IPS-NIHi7 (cell line): ENCODE measurements around the gene KIAA2012.
"Not testable (repeated sequence)": the region's sequence is repeated elsewhere in the genome, so short reads cannot be mapped to it uniquely, and the experiment has no call there.

Experiments used
- DNase-seq: peaks from one replicate; pipeline ENCODE4 v3.0.0; 2012; ENCODE audit warnings: mixed read lengths; ENCODE audit errors: extremely low spot score

Gene KIAA2012

DNA sequence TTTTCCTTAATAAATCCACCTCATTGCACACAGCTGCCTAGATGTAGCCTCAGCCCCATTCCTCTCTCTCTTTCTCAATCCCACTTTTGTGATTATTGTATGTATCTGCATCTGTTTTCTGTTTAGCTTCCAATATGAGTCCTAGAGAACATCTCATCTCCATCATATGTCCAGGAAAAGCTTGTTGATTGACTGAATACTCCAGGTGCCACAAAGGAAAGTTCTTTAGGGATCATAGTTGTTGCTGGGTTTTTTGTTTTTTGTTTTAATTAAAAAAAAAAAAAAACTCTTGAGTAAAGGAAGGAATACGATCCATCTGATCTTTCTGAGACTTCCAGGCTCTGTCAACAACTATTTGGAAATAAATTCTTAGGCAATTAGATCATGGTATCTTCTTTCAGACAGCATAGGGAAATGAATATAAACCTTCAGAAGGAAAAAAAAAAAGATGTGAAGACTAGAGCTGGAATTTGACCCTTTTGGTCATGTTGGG, 42.5 kb downstream of the KIAA2012 start:
- no peak for DNase-seq

DNA sequence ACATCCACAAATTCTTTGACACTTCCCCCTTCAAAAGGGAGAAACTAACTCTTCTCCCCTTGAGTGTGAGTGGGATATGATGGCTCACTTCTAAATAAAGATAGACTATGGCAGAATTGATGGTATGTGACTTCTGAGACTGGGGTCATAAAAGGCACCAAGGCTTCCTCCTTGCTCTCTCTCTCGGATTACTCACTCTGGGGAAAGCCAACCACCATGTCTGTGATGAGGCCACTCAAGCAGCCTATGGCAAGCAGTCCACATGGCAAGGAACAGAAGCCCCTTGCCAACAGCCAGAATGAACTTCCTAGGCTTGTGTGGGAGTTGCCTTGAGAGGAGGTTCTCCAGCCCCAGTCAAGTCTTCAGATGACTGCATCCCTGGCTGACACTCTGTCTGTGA, 43.6 kb downstream of the KIAA2012 start:
- no peak for DNase-seq

- no peak for DNase-seq
Observed at GRCh38 chr2:202118168-202118567, 45.1 kb downstream of the KIAA2012 start.

GRCh38 chr2:202120828-202121227, 47.8 kb downstream of the KIAA2012 start:
- DNase-seq: no peak

DNA sequence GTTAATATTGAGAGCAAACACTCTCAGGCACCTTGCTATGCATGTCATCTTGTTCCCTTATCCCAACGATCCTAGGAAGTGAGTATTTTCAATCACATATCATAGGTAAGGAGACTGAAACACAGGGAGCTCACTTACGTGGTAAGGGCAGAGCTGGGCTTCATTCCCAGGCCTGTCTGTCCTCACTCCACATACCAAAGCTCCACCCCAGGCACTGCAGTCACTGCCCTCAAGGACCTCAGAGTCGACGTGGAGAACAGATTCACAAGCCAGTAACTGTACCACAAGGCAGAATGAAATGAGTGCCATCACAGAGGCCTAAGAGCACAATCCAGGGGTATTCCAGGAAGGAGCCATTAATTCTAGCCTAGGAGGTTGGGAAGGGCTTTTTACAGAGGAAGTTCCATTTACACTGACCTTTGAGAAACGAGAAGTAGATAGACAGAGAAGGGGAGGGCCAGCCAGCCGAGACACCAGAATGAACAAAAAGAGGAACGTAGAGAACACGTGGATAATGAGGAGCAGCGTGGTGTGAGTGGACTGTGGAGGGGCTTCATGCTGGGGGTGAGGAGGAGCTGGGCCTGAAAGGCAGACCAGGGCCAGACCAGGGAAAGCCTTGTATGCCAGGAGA, 48.6 kb downstream of the KIAA2012 start:
- DNase-seq: no peak

DNA sequence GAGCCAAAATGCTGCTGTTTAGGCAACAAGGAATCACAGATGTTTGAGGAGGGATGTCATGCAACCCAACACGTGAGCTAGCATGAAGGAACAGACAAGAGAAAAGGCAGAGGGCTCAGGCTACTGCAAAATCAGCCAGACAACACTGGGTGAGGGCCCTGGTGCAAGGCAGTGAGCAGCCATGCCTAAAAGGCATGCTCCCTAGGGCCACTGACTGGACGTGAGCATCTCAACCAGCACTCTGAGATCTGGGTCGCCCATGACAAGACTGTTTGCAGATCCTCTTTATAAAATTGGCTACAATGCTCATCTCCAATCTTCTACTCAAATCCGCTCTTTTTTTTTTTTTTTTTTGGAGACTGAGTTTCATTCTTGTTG, 49.1 kb downstream of the KIAA2012 start:
- DNase-seq: no peak

DNA sequence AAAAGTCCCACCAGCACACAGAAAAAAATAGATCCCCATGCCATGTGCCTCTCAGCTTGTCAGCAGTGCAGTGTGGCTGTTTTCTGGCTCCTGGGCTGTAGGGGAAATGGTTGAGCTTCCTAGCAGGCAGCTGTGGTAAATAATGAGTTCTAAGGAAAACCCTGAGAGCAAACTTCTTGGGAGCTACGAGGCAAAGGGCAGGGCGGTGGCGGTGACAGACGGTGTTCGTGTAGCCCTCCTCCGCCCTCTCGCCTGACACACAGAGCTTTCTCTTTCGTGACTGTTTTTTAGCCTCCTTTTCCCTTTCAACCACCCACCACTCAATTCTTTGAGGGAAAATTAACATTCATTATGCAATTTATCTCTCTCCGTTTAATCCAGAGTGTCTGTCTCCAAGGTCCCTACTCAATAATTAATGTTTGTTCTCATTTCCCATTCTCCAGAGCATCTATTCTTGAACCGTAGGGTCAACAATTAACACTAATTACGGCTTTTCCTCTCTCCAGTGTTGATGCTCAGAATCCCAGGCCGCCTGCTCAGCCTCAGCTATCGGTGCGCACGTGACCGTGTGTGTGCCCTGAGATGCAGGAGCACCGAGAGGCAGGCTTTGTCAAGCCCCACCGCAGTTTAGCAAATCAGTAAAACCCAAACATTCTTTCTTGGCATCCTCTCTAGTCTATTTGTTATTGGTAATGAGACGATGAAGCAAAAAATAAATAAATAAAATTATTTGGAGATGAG, 50.1 kb downstream of the KIAA2012 start:
- no peak for DNase-seq

DNA sequence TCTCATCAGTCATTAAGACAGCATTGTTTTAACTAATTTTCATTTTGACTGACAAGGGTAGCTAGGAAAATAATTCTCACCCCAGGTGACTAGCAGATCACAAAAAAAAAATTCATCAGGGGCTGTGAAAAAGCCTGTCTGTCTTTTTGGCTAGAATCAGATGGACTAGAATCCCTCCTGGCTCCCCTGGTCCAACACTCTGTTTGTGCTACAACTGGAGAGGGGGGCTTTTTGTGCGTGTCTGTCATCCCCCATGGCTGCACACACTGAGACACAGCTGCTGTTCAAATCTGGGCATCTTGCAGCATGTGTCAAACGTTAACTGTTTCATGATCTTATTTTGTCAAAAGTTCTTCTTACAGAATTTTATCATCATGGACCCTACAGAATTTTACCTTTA, 51.2 kb downstream of the KIAA2012 start:
- no peak for DNase-seq

- no peak for DNase-seq
Observed at GRCh38 chr2:202127687-202128331, 54.8 kb downstream of the KIAA2012 start.

- no peak for DNase-seq
Observed at GRCh38 chr2:202129841-202130240, 56.8 kb downstream of the KIAA2012 start.

DNA sequence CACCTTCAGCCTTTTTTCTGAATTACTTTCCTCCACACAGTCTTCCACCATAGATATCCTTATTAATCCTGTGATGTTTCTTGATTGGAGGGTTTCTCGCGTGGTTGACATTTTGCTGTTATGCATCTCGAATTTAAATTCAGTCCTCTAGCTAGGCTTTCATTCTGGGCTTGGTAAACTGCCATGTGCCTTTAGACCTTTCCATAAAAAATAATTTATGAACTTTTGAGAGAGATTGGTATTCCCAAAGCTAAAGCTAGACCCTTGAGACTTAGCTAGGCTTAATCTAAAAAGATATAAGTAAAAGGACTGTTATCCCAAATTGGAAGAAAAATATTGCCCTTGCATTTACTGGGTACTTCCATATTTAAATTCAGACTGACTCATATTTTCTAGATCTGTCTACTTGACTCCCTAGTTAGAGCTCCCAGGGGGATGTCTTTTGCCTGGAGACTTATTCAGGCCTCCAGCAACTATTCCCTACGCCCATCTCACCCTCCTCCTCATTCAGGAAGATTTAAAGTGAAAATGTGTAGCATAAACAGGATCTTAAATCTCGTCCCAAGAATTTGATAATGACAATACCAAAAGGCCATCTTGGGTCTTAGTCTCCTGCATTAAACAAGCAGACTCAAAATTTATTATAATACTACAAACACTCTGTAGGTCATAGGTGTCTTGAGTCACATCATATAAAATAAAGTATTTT, 60.3 kb downstream of the KIAA2012 start:
- no peak for DNase-seq

DNA sequence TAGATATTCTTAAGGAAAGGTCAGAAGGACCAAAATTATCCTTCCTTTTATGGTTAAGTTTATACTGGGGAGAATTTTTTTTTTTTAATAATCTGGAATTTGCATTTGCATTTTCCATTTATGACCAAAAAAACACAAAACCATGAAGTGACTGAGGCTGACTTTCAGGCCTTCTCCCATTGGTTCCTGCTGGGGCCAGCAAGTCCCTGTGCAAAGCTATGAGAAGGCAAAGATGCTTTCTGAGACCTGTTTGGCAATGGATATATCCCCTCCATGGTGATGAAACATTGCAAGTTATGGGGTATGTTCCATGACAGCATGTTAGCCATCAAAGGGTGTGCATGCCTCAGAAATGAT, 60.8 kb downstream of the KIAA2012 start:
- no peak for DNase-seq

DNA sequence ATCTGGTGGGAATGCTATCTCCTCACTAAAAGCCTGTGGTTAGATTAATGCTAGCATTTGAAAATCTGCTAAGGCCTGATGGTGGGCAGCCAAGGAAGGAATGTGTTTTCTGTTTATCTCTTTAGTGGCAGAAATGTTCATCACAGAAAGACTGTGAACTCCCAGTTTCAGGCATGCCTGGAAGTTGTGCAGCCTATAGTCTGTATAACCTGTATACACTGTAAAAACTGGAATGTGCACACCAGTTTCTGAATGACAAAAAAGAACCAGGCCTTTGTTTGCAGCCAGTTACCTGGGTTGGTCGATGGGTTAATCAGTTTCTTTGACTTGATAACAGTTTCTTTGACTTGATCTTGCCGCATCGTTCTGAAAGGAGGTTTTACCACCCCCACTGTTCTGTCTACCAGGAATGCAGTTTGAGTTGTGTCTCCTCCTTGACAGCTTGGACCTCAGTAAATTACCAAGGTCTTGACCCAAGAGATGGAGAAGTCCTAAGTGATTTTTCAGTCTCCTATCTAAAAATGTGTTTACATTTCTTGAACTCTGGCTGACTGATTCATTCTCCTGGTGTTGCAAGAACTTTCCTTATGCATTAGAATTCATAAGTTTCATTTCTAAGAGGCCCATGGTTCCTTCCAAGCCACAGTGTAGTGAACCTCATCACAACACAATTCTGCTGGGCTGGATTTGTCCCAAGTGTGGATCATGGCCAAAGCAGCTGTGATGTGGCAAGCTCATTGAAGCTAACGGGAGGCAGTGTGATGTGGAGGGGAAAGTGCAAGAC, 62.2 kb downstream of the KIAA2012 start:
- DNase-seq: no peak

GRCh38 chr2:202136039-202136438, 63.0 kb downstream of the KIAA2012 start:
- DNase-seq: not testable (repeated sequence)

GRCh38 chr2:202136526-202136925, 63.5 kb downstream of the KIAA2012 start:
- DNase-seq: no peak

GRCh38 chr2:202140522-202141252, 67.6 kb downstream of the KIAA2012 start:
- DNase-seq: no peak

- no peak for DNase-seq
Observed at GRCh38 chr2:202141329-202141947, 68.4 kb downstream of the KIAA2012 start.

GRCh38 chr2:202142540-202142939, 69.5 kb downstream of the KIAA2012 start:
- no peak for DNase-seq

DNA sequence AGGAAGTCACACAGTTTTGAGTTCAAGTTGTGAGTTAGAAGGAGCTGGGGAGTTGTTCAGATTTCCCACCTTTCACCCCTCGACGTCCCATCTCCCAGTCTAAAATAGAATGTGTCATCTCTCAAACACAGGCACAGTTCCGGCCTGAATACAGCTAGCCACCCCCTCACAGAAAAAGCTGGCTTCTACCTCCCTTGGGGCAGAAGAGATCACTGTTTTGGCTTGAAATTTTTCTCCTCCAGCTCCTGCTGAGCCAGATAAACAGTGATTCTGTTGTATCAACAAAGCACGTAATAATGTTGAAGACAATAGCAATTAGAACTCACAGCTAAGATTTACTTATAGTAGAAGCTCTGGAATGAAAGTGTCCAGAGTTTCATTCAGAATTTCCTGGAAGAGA, 74.7 kb downstream of the KIAA2012 start:
- no peak for DNase-seq

- no peak for DNase-seq
Observed at GRCh38 chr2:202148515-202149154, 75.6 kb downstream of the KIAA2012 start.
